ENCODE data around the gene MTAP. TPM values are rescaled to one million over a fixed set of nuclear protein-coding genes. Genes with fewer than 3 reads are reported as not detected.

Gene MTAP
- total RNA-seq, 1 donor from 2014 or later = 35.2 TPM

- DNase-seq (no peak), ATAC-seq (no peak)
- peaks cover 4% of the 10 kb centered on the region for H3K9me3 ChIP-seq
- intact Hi-C loops (cut with DNase I) = no loop called here
- no peak overlapping the region for H3K4me3 ChIP-seq
- no peaks in the 10 kb centered on the region for H3K4me1 ChIP-seq
- peaks cover 43% of the 10 kb centered on the region for H3K36me3 ChIP-seq
- TF ChIP-seq CTCF (IDR thresholded peaks at IDR 0.05) = no peak
- no peak overlapping the region for H3K27ac ChIP-seq
- H3K27me3 ChIP-seq (ENCODE audit: low read depth) = no peaks in the 10 kb centered on the region
These were observed 38.7 kb downstream of the MTAP start for GRCh38 chr9:21841133-21841532.

GRCh38 chr9:21848615-21849014 lies 46.2 kb downstream of the MTAP start:
- no peak for DNase-seq
- no peaks in the 10 kb centered on the region for H3K27me3 ChIP-seq (ENCODE audit: low read depth)
- H3K4me1 ChIP-seq = no peaks in the 10 kb centered on the region
- no peak for TF ChIP-seq CTCF (IDR thresholded peaks at IDR 0.05)
- intact Hi-C loops (cut with DNase I) = no loop called here
- peaks cover 26% of the 10 kb centered on the region for H3K9me3 ChIP-seq
- no peaks in the 10 kb centered on the region for H3K36me3 ChIP-seq
- no peak overlapping the region for H3K27ac ChIP-seq
- no peak overlapping the region for H3K4me3 ChIP-seq
- no peak for ATAC-seq

- ATAC-seq (no peak), DNase-seq (no peak)
- H3K4me3 ChIP-seq = no peak overlapping the region
- H3K4me1 ChIP-seq = no peaks in the 10 kb centered on the region
- TF ChIP-seq CTCF (IDR thresholded peaks at IDR 0.05) = no peak
- H3K36me3 ChIP-seq = peaks cover 28% of the 10 kb centered on the region
- intact Hi-C loops (cut with DNase I) = no loop called here
- H3K27ac ChIP-seq = no peak overlapping the region
- peaks cover 9% of the 10 kb centered on the region for H3K9me3 ChIP-seq
- no peaks in the 10 kb centered on the region for H3K27me3 ChIP-seq (ENCODE audit: low read depth)
These were observed 50.3 kb downstream of the MTAP start for GRCh38 chr9:21852754-21853153.

GRCh38 chr9:21853414-21853813 lies 51.0 kb downstream of the MTAP start:
- Histone ChIP-seq H3K27ac (no peak overlapping the region), H3K4me1 (no peaks in the 10 kb centered on the region), H3K36me3 (peaks cover 34% of the 10 kb centered on the region), H3K9me3 (peaks cover 3% of the 10 kb centered on the region), H3K27me3 (ENCODE audit: low read depth) (no peaks in the 10 kb centered on the region), H3K4me3 (no peak overlapping the region)
- intact Hi-C loops (cut with DNase I) = no loop called here
- TF ChIP-seq CTCF (IDR thresholded peaks at IDR 0.05) = no peak
- ATAC-seq (peak in 1 of 2 donors; percentile 41), DNase-seq (no peak)

GRCh38 chr9:21854119-21854518 lies 51.7 kb downstream of the MTAP start:
- intact Hi-C loops (cut with DNase I) = no loop called here

More at GRCh38 chr9:21854119-21854518, 51.7 kb downstream of the MTAP start:
- H3K9me3 ChIP-seq = no peaks in the 10 kb centered on the region
- no peaks in the 10 kb centered on the region for H3K27me3 ChIP-seq (ENCODE audit: low read depth)
- no peaks in the 10 kb centered on the region for H3K4me1 ChIP-seq
- H3K36me3 ChIP-seq = peaks cover 41% of the 10 kb centered on the region
- peak; percentile 17 to 38 for ATAC-seq
- DNase-seq = no peak
- no peak overlapping the region for H3K4me3 ChIP-seq
- no peak for TF ChIP-seq CTCF (IDR thresholded peaks at IDR 0.05)
- peak overlapping the region; percentile 44 for H3K27ac ChIP-seq

Measured in lower lobe of right lung (tissue), 2 donors.